GM23248 (cell line): ENCODE data around the gene SMIM44.

Experiments
- EZH2 ChIP-seq: fragments of 200-600 bp; sonication (generic); IDR thresholded peaks from 2 replicates; pipeline ENCODE4 v1.6.1; 2018; ENCODE audit warnings: antibody characterized with exemption, mild to moderate bottlenecking; ENCODE audit not compliant: insufficient read depth, poor library complexity, severe bottlenecking
- EZH2phosphoT487 ChIP-seq: fragments of 200-600 bp; sonication (generic); IDR thresholded peaks from 2 replicates; pipeline ENCODE4 v1.6.1; 2018; ENCODE audit warnings: antibody characterized with exemption, moderate library complexity, mild to moderate bottlenecking, low read depth; ENCODE audit not compliant: insufficient read depth

DNA sequence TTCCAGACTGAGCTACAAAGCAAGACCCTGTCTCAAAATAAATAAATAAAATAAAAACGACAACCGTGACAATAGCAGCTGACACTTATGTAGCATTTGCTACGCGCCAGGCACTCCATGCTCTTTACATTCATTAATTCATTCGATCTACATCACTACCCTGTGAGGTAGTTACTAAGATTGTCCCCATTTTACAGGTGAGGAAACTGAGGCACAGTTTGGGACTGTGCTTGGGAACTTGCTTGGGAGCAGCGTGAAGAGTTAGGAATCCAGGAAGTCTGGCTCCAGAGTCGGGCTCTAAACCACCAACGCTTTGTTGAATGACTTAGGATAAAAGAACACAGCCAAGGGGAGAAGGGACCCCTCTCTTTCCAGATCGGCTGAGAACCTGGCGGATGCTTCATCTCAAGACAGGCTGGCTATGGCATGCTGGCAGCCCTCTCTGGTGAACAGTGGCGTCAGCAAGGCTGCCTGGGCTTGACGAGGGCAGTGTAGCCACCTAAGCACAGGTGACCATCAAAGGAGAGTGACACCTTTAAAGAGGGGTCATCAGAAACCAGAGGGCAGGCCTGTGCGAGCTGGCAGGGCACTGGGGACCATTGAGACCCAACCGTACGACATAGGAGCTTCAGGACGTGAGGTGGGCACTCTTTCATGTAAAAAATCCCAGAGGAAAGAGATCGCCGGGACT is 16.6 kb upstream of the SMIM44 start:
- TF ChIP-seq EZH2phosphoT487, result no peak
- no peak for TF ChIP-seq EZH2
